Esophagus muscularis mucosa (tissue), 4 donors: ENCODE measurements around the gene SFT2D2.

Experiments used
- EP300 ChIP-seq: sonication (generic); formaldehyde crosslinking; IDR thresholded peaks from one replicate; pipeline ENCODE4 v1.6.1; 2017; ENCODE audit warnings: antibody characterized with exemption
- POLR2A ChIP-seq: fragments of 450-650 bp; IDR thresholded peaks from one replicate; pipeline ENCODE4 v1.6.1; 2017; ENCODE audit warnings: antibody characterized with exemption, moderate library complexity, mild to moderate bottlenecking, low read depth
- POLR2AphosphoS5 ChIP-seq, 2 donors: sonication (generic); formaldehyde crosslinking; IDR thresholded peaks; one replicate each; pipeline ENCODE4 v1.6.1; 2017; ENCODE audit warnings: antibody characterized with exemption in 2 of 2
- TF ChIP-seq, protein P1 (sequence below), 3 experiments: fragments of 200-600 bp in 2 of 3; fragments of 450-650 bp in 1 of 3; sonication (generic) in 2 of 3; IDR thresholded peaks; one replicate each; pipeline ENCODE4 v1.5.1; 2017 to 2019; ENCODE audit warnings: antibody characterized with exemption in 3 of 3, mild to moderate bottlenecking in 2 of 3, moderate library complexity in 1 of 3

DNA sequence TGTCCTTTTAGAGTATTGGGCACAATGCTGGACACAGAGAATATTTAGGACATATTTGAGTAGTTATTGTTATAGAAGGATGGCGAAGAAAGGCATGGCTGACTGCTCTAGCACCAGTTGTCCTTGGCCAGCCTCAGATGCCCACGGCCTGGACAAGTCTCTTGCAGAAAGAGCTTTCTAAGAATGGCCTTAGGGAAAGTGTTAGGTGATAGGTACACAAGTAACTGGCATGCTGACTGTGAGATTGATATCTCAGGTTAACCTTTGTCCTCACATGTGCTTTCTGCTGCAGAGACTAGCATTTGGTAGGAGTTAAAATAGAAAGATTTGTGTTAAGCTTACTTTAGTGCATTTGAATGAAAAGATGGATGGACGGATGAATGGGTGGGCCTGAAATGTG lies 10.1 kb downstream of the SFT2D2 start:
- TF ChIP-seq, protein P1, sequence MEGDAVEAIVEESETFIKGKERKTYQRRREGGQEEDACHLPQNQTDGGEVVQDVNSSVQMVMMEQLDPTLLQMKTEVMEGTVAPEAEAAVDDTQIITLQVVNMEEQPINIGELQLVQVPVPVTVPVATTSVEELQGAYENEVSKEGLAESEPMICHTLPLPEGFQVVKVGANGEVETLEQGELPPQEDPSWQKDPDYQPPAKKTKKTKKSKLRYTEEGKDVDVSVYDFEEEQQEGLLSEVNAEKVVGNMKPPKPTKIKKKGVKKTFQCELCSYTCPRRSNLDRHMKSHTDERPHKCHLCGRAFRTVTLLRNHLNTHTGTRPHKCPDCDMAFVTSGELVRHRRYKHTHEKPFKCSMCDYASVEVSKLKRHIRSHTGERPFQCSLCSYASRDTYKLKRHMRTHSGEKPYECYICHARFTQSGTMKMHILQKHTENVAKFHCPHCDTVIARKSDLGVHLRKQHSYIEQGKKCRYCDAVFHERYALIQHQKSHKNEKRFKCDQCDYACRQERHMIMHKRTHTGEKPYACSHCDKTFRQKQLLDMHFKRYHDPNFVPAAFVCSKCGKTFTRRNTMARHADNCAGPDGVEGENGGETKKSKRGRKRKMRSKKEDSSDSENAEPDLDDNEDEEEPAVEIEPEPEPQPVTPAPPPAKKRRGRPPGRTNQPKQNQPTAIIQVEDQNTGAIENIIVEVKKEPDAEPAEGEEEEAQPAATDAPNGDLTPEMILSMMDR (IDR thresholded peaks at IDR 0.05), result no peak
- TF ChIP-seq POLR2A (no peak), POLR2AphosphoS5 (IDR thresholded peaks at IDR 0.05) (no peak), EP300 (no peak)
